NT2/D1 (cell line): ENCODE results near the gene TACC2.

Source experiments
- SUZ12 ChIP-seq: IDR thresholded peaks from 2 replicates; pipeline ENCODE4 v1.6.1; 2011; ENCODE audit not compliant: insufficient read length, insufficient read depth; ENCODE audit errors: extremely low read depth
- YY1 ChIP-seq: IDR thresholded peaks from 2 replicates; pipeline ENCODE4 v1.6.1; 2011; ENCODE audit not compliant: insufficient read length, insufficient read depth

DNA sequence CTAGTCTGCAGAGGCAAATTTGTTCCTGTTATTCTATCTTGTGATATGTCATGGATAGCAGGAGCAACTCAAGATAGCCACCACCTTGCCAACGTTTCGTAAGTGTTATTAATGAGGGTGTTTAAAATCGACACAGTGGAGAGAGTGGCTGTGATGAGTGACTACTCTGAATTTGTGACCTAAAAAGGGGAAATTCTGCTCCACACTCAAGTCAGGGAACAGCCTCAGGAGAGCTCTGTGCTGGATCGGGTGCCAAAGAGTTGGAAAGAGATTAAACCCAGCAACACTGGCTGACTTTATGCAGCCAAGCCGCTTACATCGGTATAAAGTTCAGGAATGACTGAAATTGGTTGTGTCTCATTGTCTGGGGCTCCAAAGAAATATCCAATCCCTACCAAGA lies 9.5 kb downstream of the TACC2 start:
- TF ChIP-seq SUZ12 (no peak), YY1 (no peak)
